Measurements from ENCODE around the gene CDHR2. TPM values are rescaled to one million over a fixed set of nuclear protein-coding genes. Genes with fewer than 3 reads are reported as not detected.
A peak's percentile ranks its signal among the peaks of the same experiment; 100 is the strongest.

The CDHR2 gene
- polyA plus RNA-seq, 1 donor, result 247 TPM

DNA sequence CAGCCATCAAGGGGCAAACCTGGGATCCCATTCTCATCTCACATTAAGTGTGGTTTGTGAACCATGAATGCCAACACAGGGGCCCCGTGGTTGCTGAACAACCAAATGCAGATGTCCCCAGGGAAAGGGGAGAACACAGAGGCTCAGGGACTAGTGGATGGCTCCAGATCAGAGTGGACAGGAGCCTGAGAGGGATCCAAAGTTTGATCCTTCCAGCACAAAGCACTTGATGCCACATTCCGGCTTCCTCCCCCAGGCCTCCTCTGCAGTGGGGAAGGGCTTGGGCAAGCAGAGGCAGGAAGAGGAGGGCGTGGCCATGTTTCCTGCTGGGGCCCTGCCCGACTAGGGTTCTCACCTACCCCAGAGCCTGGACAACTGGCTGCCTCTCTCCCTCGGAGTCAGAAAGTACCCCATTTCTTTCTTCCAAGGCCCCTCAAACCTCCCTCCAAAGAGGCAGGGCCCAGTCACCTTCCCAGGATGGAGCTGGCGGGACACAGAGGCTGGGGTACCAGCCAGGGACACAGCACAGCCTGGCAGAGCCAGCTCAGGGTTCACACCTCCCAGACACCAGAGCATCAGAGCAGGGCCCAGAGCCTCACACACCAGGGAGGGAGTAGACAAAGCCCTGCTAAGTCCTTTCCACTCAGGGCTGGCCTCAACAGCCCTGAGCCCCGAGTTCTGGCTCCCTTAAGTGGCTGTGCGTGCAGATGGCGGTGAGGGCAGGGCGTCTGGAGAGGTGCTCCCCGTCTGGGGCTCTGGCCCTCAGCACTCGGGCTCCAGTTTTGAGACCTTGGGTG lies 7.6 kb upstream of the CDHR2 start:
- Histone ChIP-seq H3K36me3 (ENCODE audit: control insufficient read depth, insufficient read depth, low read length) (no peaks in the 10 kb centered on the region), H3K9me3 (ENCODE audit: control insufficient read depth, low read depth, low read length) (peaks cover 2% of the 10 kb centered on the region), H3K27ac (ENCODE audit: low read length) (peak overlapping the region; percentile 86), H3K4me3 (ENCODE audit: low read length) (peak overlapping the region; percentile 4), H3K27me3 (ENCODE audit: control insufficient read depth, insufficient read depth, low read length) (no peaks in the 10 kb centered on the region), H3K4me1 (ENCODE audit: control insufficient read depth, insufficient read depth, low read length) (peaks cover 42% of the 10 kb centered on the region)
- no CpG with 5 or more reads among the region's 12 CpGs for WGBS (ENCODE audit: insufficient coverage, low lambda C conversion rate)
- peak; percentile 73 to 86 for DNase-seq

DNA sequence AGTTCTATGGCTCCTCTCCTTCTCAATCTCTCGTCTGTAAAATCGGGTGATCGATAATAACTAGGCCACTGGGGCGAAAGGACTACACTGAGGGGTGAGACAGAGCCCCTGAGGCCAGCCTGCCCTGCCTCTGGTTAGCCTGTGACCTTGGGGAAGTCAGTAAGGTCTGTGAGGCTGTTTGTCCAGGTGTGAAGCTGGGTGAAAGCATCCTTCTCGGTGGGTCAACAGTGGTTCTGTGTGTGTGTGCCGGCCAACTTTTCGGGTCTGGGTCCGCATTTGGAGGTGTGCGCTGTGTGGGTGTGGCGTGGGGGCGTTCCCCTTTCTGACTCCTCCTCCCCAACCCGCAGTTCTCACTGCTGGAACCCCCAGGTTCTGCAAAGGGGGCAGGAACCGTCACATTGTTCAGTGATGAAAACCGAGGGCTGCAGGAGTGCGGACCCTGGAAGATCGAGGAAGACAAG lies 7.0 kb upstream of the CDHR2 start:
- H3K27me3 ChIP-seq (ENCODE audit: control insufficient read depth, insufficient read depth, low read length), result no peaks in the 10 kb centered on the region

DNA sequence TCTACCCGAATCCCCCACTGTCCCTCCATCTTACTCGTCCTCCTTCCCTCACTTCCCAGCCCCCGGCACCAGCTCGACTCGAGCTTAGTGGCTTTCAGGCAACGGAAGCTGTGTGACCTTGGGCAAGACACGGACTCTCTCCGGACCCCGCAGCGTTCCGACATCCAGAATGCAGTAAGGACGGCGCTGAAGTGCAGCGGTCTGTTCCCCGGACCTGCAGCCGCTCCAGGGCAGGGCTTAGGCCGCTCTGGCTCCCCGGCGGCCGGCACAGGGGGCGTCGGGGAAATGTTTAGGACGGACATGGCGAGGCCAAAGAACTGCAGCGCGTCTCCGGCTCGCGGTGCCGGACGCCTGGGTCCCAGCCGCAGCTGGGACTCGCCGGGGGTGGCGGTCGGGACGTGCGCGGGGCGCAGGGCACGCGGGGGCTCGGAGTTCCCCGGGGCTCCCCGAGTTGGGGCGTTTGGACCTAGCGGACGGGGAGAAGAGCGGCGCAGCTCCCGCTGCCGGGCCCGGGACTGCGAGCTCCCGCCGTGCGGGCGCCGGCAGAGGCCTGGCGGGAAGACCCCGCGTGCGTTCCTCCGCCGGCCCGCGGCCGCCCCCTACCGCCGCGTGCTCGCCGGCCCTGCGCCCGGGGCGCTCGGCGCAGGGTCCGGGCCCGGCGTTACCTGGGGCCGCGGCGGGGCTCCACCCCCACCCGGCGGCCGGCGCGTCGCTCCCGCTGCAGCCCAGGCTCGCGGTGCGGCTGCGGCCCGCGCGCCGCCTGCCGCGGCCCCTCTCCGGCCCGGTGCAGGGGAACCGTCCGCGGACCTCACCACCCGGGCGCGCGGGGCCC lies 6.3 kb upstream of the CDHR2 start:
- H3K27me3 ChIP-seq (ENCODE audit: control insufficient read depth, insufficient read depth, low read length), result no peaks in the 10 kb centered on the region
- no peak for DNase-seq
- H3K36me3 ChIP-seq (ENCODE audit: control insufficient read depth, insufficient read depth, low read length), result no peaks in the 10 kb centered on the region
- WGBS (ENCODE audit: insufficient coverage, low lambda C conversion rate), result no CpG with 5 or more reads among the region's 110 CpGs
- H3K9me3 ChIP-seq (ENCODE audit: control insufficient read depth, low read depth, low read length), result no peaks in the 10 kb centered on the region
- H3K4me1 ChIP-seq (ENCODE audit: control insufficient read depth, insufficient read depth, low read length), result peaks cover 53% of the 10 kb centered on the region
- peak overlapping the region; percentile 86 for H3K27ac ChIP-seq (ENCODE audit: low read length)
- H3K4me3 ChIP-seq (ENCODE audit: low read length), result peak overlapping the region; percentile 62

More for the DNA sequence above, 7.0 kb upstream of the CDHR2 start:
- peak in 1 of 2 donors; percentile 71 for DNase-seq
- Histone ChIP-seq H3K4me3 (ENCODE audit: low read length) (peak overlapping the region; percentile 62), H3K9me3 (ENCODE audit: control insufficient read depth, low read depth, low read length) (no peaks in the 10 kb centered on the region), H3K4me1 (ENCODE audit: control insufficient read depth, insufficient read depth, low read length) (peaks cover 48% of the 10 kb centered on the region), H3K27ac (ENCODE audit: low read length) (peak overlapping the region; percentile 86), H3K36me3 (ENCODE audit: control insufficient read depth, insufficient read depth, low read length) (no peaks in the 10 kb centered on the region)
- no CpG with 5 or more reads among the region's 16 CpGs for WGBS (ENCODE audit: insufficient coverage, low lambda C conversion rate)

DNA sequence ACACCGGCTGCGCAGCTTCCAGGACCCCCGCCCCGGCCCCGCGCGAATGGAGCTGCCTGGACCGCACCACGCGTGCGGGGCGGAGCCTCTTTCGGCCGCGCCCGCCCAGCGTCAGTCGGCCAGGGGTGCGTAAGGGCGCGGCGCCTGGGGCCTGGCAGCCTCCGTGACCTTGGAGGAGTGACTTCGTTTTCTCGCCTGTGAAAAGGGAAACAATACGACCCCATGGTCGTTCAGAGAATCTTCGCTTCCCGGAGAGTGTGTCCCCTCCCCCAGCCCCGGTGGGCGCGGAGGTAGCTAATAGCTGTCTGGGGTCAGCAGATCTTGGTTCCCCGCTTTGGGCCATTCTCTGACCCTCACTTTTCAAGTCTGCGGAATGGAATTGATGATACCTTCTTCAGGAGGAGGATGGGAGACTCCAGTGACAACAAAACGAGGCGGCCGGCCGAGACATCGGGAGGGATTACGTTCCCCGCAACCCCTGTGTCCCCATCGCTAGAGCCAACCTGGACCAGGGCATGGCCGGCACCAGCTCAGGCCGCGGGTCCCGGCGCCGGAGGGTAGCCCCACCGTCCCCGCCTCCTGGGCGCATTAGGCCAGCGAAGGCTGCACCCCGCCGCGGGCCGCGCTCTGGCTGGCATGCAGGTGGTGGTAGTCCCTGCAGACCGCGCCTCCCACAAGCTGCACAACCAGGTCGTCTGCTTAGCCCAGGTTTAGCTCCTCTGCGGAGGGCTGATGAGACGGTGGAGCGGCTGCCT lies 5.5 kb upstream of the CDHR2 start:
- DNase-seq, result peak; percentile 85 to 93
- no CpG with 5 or more reads among the region's 63 CpGs for WGBS (ENCODE audit: insufficient coverage, low lambda C conversion rate)
- Histone ChIP-seq H3K9me3 (ENCODE audit: control insufficient read depth, low read depth, low read length) (no peaks in the 10 kb centered on the region), H3K27ac (ENCODE audit: low read length) (peak overlapping the region; percentile 92), H3K27me3 (ENCODE audit: control insufficient read depth, insufficient read depth, low read length) (no peaks in the 10 kb centered on the region), H3K4me3 (ENCODE audit: low read length) (peak overlapping the region; percentile 77), H3K36me3 (ENCODE audit: control insufficient read depth, insufficient read depth, low read length) (no peaks in the 10 kb centered on the region), H3K4me1 (ENCODE audit: control insufficient read depth, insufficient read depth, low read length) (peaks cover 54% of the 10 kb centered on the region)

DNA sequence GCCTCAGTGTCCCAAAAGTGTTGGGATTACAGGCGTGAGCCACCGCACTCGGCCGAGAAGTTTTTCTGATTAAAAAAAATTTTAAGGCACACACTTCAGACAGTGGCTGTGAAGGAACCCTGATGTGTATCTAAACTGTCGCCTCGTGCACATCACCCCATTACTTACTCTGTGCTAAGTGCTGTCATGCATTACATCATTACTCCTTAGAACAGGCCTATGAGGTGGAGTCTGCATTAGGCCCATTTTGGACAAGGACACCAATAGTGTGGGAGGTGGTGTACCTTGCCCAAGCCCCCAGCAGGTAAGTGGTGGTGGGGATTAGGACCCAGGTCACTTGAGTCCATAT lies 3.8 kb upstream of the CDHR2 start:
- WGBS (ENCODE audit: insufficient coverage, low lambda C conversion rate), result no CpG with 5 or more reads among the region's 6 CpGs
- H3K36me3 ChIP-seq (ENCODE audit: control insufficient read depth, insufficient read depth, low read length), result no peaks in the 10 kb centered on the region
- no peak for DNase-seq
- H3K4me3 ChIP-seq (ENCODE audit: low read length), result peak overlapping the region; percentile 20
- no peaks in the 10 kb centered on the region for H3K9me3 ChIP-seq (ENCODE audit: control insufficient read depth, low read depth, low read length)
- peaks cover 67% of the 10 kb centered on the region for H3K4me1 ChIP-seq (ENCODE audit: control insufficient read depth, insufficient read depth, low read length)
- no peaks in the 10 kb centered on the region for H3K27me3 ChIP-seq (ENCODE audit: control insufficient read depth, insufficient read depth, low read length)
- H3K27ac ChIP-seq (ENCODE audit: low read length), result peak overlapping the region; percentile 92

DNA sequence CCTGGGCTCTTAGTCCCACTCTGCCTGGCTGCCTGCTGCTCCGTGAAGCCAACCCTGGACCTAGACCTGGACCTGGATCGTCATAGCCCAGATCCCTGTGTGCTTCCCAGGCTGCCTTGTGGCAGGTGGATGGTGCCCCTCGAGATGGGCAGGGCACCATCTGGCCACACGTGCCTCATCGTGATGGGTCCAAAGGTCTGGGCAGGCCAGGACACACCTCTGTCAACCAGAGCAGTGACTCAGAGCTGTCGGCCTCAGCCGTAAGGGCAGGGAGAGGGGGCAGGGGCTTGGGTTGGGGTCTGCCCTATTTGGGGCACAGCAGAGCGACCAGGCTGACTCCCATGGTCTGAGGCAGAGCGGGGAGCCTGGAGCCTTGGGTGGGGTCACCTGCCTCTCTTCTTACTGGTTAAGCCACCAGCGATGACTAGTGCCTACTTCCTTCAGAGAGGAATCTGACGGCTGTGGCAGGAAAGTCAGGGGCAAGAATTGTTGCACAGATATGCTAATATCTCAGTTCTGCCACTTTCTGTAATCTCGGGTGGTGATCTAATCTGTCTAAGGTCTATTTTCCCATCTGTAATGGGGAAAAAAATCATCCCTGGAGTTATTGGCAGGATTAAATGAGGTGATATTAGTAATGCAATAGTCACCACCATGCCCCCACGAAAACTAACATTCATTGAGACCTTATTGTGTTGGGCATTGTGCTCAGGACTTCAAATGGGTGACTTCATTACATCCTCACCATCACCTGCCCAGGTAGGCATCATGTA lies 3.2 kb upstream of the CDHR2 start:
- DNase-seq, result peak; percentile 96 to 98
- peaks cover 71% of the 10 kb centered on the region for H3K4me1 ChIP-seq (ENCODE audit: control insufficient read depth, insufficient read depth, low read length)
- 0% methylated on average over 1 of the region's 13 CpGs for WGBS (ENCODE audit: insufficient coverage, low lambda C conversion rate)
- H3K4me3 ChIP-seq (ENCODE audit: low read length), result no peak overlapping the region
- H3K9me3 ChIP-seq (ENCODE audit: control insufficient read depth, low read depth, low read length), result no peaks in the 10 kb centered on the region
- H3K27ac ChIP-seq (ENCODE audit: low read length), result peak overlapping the region; percentile 92
- H3K36me3 ChIP-seq (ENCODE audit: control insufficient read depth, insufficient read depth, low read length), result no peaks in the 10 kb centered on the region
- H3K27me3 ChIP-seq (ENCODE audit: control insufficient read depth, insufficient read depth, low read length), result no peaks in the 10 kb centered on the region

DNA sequence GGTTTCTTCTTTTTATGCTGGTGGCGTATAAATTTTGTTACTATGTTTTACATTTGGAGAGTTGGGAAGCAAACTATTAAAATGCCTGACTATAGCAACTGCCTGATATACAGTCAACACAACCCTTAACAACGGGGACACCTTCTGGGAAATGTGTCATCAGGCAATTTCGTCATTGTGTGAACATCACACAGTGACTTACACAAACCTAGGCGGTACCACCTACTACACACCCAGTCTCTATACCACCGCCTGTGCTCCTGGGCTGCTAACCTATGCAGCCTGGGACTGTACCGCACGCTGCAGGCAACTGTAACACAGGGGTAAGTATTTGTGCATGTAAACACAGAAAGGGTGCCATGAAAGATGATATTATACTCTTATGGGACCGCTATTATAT lies 1.3 kb upstream of the CDHR2 start:
- H3K36me3 ChIP-seq (ENCODE audit: control insufficient read depth, insufficient read depth, low read length), result peaks cover 3% of the 10 kb centered on the region
- no peaks in the 10 kb centered on the region for H3K27me3 ChIP-seq (ENCODE audit: control insufficient read depth, insufficient read depth, low read length)
- no CpG with 5 or more reads among the region's 8 CpGs for WGBS (ENCODE audit: insufficient coverage, low lambda C conversion rate)
- H3K4me3 ChIP-seq (ENCODE audit: low read length), result no peak overlapping the region
- peak overlapping the region; percentile 92 for H3K27ac ChIP-seq (ENCODE audit: low read length)
- H3K9me3 ChIP-seq (ENCODE audit: control insufficient read depth, low read depth, low read length), result no peaks in the 10 kb centered on the region
- H3K4me1 ChIP-seq (ENCODE audit: control insufficient read depth, insufficient read depth, low read length), result peaks cover 64% of the 10 kb centered on the region
- peak; percentile 93 to 98 for DNase-seq

DNA sequence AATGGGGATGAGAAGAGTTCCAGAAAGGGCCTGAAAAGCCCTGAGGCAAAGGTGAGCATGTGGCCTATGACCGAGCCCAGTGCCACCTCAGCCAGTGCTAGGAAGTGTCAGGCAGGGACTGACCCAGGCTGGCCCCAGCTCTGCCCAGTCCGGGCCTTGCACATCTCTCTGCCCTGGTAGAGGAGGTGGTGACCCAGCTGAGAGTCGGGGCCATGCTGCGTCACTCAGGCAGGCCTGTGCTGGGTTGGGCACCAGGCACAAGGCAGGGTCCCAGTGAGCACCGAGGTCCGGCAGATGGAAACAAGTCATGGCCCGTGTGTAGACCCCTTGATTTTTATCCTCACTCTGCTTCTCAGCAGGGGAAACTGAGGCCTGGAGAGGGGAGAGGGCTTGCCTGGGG lies 729 bp downstream of the CDHR2 start:
- Histone ChIP-seq H3K9me3 (ENCODE audit: control insufficient read depth, low read depth, low read length) (no peaks in the 10 kb centered on the region), H3K4me1 (ENCODE audit: control insufficient read depth, insufficient read depth, low read length) (peaks cover 76% of the 10 kb centered on the region), H3K27ac (ENCODE audit: low read length) (peak overlapping the region; percentile 92), H3K4me3 (ENCODE audit: low read length) (peak overlapping the region; percentile 72), H3K36me3 (ENCODE audit: control insufficient read depth, insufficient read depth, low read length) (peaks cover 11% of the 10 kb centered on the region), H3K27me3 (ENCODE audit: control insufficient read depth, insufficient read depth, low read length) (no peaks in the 10 kb centered on the region)
- DNase-seq, result peak in 1 of 2 donors; percentile 39
- WGBS (ENCODE audit: insufficient coverage, low lambda C conversion rate), result no CpG with 5 or more reads among the region's 7 CpGs

DNA sequence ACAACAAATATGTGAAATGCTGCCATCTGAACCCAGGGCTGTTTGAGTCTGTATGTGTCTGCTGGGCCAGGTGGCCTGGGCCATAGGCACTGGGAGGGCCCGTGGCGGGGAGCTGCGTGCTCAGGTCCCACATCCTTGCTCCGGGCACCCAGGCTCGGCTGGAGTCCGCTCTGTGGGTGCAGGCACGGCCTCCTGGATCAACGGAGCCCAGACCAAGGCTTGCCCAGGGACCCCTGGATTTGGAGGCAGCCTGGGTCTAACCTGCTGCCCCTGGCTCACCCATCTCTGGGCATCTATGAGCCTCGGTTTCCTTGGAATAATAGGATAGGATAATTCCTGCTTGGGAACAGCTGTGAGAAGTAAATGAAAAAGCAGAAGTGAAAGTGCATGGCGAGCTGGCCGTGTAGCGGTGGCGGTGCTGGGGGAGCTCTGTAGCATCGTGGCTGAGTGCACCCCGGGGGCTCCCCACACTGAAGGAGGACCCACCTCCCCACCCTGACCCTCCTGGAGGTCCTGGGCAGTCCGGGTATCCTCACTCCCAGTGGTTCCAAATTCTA lies 1.2 kb downstream of the CDHR2 start:
- peak overlapping the region; percentile 72 for H3K4me3 ChIP-seq (ENCODE audit: low read length)

More for the DNA sequence above, 1.2 kb downstream of the CDHR2 start:
- Histone ChIP-seq H3K27ac (ENCODE audit: low read length) (peak overlapping the region; percentile 92), H3K4me1 (ENCODE audit: control insufficient read depth, insufficient read depth, low read length) (peaks cover 71% of the 10 kb centered on the region), H3K9me3 (ENCODE audit: control insufficient read depth, low read depth, low read length) (no peaks in the 10 kb centered on the region), H3K36me3 (ENCODE audit: control insufficient read depth, insufficient read depth, low read length) (peaks cover 11% of the 10 kb centered on the region), H3K27me3 (ENCODE audit: control insufficient read depth, insufficient read depth, low read length) (no peaks in the 10 kb centered on the region)
- no CpG with 5 or more reads among the region's 16 CpGs for WGBS (ENCODE audit: insufficient coverage, low lambda C conversion rate)
- peak in 1 of 2 donors; percentile 56 for DNase-seq

All from large intestine (tissue), 3 donors.